Activated CD8-positive, alpha-beta memory T cell treated with anti-CD3 and anti-CD28 coated beads, Interleukin-2, amount 50 U/mL, for 4 hours (primary cell): ENCODE data around the gene PLEKHO2.
"Not testable (repeated sequence)": the region's sequence is repeated elsewhere in the genome, so short reads cannot be mapped to it uniquely, and the experiment has no call there.

Experiments
- DNase-seq: peaks from one replicate; pipeline ENCODE4 v3.0.0-alpha.2; 2020

PLEKHO2 gene, protein sequence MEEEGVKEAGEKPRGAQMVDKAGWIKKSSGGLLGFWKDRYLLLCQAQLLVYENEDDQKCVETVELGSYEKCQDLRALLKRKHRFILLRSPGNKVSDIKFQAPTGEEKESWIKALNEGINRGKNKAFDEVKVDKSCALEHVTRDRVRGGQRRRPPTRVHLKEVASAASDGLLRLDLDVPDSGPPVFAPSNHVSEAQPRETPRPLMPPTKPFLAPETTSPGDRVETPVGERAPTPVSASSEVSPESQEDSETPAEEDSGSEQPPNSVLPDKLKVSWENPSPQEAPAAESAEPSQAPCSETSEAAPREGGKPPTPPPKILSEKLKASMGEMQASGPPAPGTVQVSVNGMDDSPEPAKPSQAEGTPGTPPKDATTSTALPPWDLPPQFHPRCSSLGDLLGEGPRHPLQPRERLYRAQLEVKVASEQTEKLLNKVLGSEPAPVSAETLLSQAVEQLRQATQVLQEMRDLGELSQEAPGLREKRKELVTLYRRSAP

DNA sequence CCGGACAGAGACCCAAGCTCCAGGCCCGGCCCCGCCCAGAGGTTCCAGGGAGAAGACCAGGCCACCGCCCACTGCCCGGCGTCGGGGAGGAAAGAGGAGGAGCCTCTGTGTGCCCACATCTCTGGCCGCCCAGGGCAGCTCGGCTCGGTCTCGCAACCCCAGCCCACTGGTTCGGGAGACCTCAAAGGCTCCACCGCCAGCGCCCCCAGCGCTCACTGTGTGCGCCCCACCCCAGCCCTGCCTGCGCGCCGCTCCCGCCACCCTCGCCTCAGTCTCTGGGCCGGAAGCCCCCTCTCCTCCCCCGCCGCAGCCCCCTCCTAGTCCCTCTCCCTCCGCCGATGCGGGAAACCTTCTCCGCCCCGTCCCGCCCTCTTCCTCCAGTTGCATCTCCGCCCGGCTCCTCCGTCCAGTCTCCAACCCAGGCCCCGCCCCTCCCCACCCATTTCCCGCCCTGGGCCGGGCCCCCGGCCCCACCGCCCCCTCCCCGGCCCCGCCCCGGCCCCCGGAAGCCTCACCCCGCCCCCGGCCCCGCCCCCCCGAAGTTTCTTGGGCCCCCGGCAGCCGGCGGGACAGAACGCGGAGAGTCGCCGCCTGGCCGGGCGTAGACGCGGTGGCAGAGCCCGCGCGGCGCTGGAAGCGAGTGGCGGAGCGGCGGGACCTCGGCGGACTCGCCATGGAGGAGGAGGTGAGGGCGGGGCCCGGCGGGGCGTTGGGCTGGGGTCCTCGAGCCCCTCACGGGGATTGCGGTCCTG is at the start of gene PLEKHO2:
PLEKHO2 (plus strand) TSS at position 572 of the 752 bp plus-strand sequence; CDS start at position 674, 102 bp downstream.
- peak; percentile 79 for DNase-seq

GRCh38 chr15:64792282-64792681 is 49.4 kb upstream of the PLEKHO2 start:
- no peak for DNase-seq

GRCh38 chr15:64795299-64795698 is 46.4 kb upstream of the PLEKHO2 start:
- not testable (repeated sequence) for DNase-seq

GRCh38 chr15:64795921-64796320 is 45.8 kb upstream of the PLEKHO2 start:
- DNase-seq: not testable (repeated sequence)

- not testable (repeated sequence) for DNase-seq
These were observed 42.8 kb upstream of the PLEKHO2 start for GRCh38 chr15:64798905-64799304.

GRCh38 chr15:64800476-64800875 is 41.2 kb upstream of the PLEKHO2 start:
- DNase-seq: no peak

GRCh38 chr15:64803526-64803925 is 38.2 kb upstream of the PLEKHO2 start:
- DNase-seq: no peak

DNA sequence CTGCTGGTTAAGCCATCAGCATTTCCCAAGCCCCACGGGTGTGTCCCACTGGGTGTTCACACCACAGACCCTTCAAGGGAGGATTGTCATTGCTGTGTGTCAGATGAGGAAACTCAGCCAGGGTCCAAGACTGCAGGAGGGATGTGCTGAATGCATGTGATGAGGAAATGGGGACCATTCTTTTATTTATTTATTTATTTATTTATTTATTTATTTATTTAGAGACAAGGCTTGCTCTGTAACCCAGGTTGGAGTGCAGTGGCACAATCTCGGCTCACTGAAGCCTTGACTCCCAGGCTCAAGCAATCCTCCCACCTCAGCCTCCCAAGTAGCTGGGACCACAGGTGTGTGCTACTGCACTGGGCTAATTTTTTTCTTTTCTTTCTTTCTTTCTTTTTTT is 37.1 kb upstream of the PLEKHO2 start:
- DNase-seq: no peak

DNA sequence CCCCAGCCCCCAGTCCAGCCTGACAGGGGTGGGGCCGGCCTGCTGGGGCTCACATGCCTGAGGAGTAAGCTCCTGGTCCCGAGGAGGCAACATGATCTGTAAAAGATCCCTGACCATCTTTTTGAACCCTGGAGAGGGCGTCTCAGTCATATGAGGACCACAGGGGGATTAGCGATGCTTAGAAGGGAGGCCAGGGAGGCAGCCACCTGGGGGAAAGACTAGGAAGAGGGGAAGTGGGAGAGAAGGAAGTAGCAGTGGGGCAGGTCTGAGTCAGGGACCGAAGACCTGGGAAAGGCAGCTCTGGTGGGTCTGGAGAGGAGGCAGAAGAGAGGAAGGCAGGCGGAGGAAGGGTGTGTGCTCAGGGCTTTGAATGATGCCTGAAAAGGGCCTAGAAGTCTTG is 35.2 kb upstream of the PLEKHO2 start:
- no peak for DNase-seq

- DNase-seq: no peak
These were observed 34.5 kb upstream of the PLEKHO2 start for GRCh38 chr15:64807051-64807749.

- DNase-seq: no peak
These were observed 33.9 kb upstream of the PLEKHO2 start for GRCh38 chr15:64807751-64808222.

- no peak for DNase-seq
These were observed 32.8 kb upstream of the PLEKHO2 start for GRCh38 chr15:64808785-64809453.

DNA sequence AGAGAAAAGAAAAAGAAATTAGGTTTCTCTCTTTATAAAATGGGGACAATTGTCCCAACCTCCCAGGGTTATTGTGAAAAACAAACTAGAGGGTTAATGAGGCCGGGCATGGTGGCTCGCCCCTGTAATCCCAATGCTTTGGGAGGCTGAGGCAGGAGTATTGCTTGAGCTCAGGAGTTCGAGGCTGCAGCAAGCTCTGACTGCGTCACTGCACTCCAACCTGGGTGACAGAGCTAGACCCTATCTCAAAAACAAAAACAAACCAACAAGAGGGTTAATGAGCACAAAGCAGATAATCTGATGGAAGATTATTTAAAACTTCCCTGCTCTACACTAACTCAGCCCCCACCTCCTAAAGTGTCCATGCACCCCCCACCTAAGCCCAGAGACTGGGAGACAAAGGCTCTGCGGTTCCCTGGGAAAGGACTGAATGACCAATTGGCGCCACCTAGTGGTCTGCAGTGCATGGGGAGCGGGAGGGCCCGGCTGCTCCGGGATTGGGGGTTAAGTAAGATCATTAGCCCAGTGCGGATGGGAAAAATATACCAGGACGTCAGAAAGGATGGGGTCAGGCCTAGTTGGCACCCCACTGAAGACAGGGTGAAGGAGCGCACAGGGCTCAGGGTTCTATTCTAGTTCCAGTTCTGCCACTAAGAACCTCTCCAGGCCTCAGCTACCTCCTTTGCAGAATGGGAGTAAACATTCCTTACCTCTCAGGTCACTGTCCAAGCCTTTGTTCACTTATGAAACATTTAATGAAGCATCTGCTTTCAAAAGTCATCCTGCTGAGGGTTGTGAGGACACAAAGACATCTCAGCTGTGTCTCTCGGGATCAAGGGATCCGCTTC is 31.8 kb upstream of the PLEKHO2 start:
- peak; percentile 65 for DNase-seq

- no peak for DNase-seq
These were observed 31.0 kb upstream of the PLEKHO2 start for GRCh38 chr15:64810497-64811326.

- DNase-seq: no peak
These were observed 28.6 kb upstream of the PLEKHO2 start for GRCh38 chr15:64813075-64813474.

- not testable (repeated sequence) for DNase-seq
These were observed 27.4 kb upstream of the PLEKHO2 start for GRCh38 chr15:64814283-64814682.

- DNase-seq: not testable (repeated sequence)
These were observed 26.8 kb upstream of the PLEKHO2 start for GRCh38 chr15:64814965-64815364.

GRCh38 chr15:64816452-64816851 is 25.3 kb upstream of the PLEKHO2 start:
- DNase-seq: no peak

DNA sequence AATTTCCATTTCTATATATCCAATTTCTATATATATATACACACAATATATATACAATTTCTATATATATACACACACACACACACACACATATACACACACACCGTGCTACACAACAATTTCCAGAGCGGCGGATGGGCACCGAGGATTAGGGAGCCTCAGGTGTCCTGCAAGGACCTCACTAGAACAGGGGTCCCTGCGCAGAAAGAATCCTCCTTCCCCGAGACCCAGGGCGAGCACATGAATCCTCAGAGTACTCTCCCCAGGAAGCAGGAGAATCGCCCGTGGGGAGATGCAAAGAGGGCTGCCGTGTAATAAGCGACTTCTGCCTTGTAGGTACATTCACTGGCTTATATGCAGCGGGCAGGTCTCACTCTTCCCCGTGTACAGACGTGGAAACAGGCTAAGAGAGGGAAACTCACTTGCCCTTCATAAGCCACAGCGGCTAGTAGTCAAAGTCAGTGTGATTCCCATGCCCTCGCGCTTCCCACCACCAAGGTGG is 16.7 kb upstream of the PLEKHO2 start:
- no peak for DNase-seq
